Mucosa of rectum (tissue), 2 donors: ENCODE data around the gene CCDC54.

ENCODE experiments used
- H3K27ac ChIP-seq, 2 donors: one replicate each; pipeline ENCODE4 v1.7.0; 2013; ENCODE audit warnings: inconsistent platforms in 2 of 2, low read depth in 2 of 2, low read length in 2 of 2
- H3K27me3 ChIP-seq, 2 donors: one replicate each; pipeline ENCODE4 v1.7.0; 2013; ENCODE audit warnings: low read length in 2 of 2; ENCODE audit not compliant: control insufficient read depth in 2 of 2, insufficient read depth in 2 of 2
- H3K36me3 ChIP-seq, 2 donors: one replicate each; pipeline ENCODE4 v1.7.0; 2013; ENCODE audit warnings: low read length in 2 of 2; ENCODE audit not compliant: control insufficient read depth in 2 of 2, insufficient read depth in 2 of 2
- H3K4me1 ChIP-seq, 2 donors: one replicate each; pipeline ENCODE4 v1.7.0; 2013; ENCODE audit warnings: low read length in 2 of 2, mild to moderate bottlenecking in 1 of 2; ENCODE audit not compliant: control insufficient read depth in 2 of 2, insufficient read depth in 2 of 2
- H3K4me3 ChIP-seq, 2 donors: one replicate each; pipeline ENCODE4 v1.7.0; 2013; ENCODE audit warnings: low read length in 2 of 2
- H3K9ac ChIP-seq, 2 donors: one replicate each; pipeline ENCODE4 v1.7.0; 2013; ENCODE audit warnings: low read length in 2 of 2, low read depth in 1 of 2, mild to moderate bottlenecking in 1 of 2
- H3K9me3 ChIP-seq, 2 donors: one replicate each; pipeline ENCODE4 v1.7.0; 2013; ENCODE audit warnings: low read length in 2 of 2; ENCODE audit not compliant: control insufficient read depth in 2 of 2
- donor health status: healthy.
- donor health status: Normal muscosa, but diverticular disease.

The CCDC54 gene

DNA sequence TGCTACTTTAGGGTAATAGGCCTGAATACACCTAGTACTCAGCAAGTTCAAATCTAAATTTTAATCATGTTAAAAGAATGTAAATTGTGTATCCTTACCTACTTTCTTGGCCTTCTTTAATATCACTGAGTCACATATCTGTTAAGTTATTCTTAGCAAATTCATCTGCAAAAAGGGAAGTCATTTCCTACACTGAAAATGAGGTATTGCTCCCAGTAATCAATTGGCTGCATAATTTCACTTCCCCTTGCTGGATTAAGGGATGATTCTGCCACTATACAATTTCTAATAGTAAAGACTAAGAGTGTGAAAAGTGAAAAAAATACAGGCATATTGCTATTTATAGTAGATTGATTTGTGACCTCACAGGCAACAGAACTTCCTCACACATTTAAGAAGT, 47.8 kb downstream of the CCDC54 start:
- no peaks in the 10 kb centered on the region for H3K36me3 ChIP-seq
- H3K4me3 ChIP-seq: no peak overlapping the region
- peaks cover 0 to 3% of the 10 kb centered on the region in 2 donors for H3K27me3 ChIP-seq
- H3K9ac ChIP-seq: no peak overlapping the region
- H3K27ac ChIP-seq: no peak overlapping the region
- H3K4me1 ChIP-seq: peaks cover under 1 to 2% of the 10 kb centered on the region in 2 donors
- no peaks in the 10 kb centered on the region for H3K9me3 ChIP-seq

DNA sequence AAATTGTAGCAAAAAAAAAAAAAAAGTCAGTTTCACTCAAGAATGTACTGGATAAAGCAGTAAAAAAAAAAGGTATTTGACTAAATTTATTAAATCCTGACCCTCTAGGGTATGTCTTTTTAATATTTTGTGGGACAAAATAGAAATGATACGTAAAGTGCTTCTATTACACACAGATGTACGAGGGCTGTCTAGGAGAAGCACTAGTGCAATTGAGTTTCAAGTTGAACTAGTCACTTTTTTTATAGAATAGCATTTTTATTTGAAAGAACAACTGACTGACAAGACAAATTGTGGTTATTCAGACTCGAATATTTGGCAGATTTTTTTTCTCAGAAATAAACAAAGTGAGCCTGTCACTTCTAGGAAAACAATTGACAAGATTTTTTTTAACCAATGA, 49.0 kb downstream of the CCDC54 start:
- Histone ChIP-seq H3K27me3 (peaks cover 0 to 3% of the 10 kb centered on the region in 2 donors), H3K9me3 (no peaks in the 10 kb centered on the region), H3K36me3 (no peaks in the 10 kb centered on the region), H3K9ac (no peak overlapping the region), H3K4me1 (peaks cover 10 to 11% of the 10 kb centered on the region in 2 donors), H3K4me3 (no peak overlapping the region), H3K27ac (no peak overlapping the region)
